ENCODE results near the gene FEM1C. TPM values are rescaled to one million over a fixed set of nuclear protein-coding genes. Genes with fewer than 3 reads are reported as not detected.

FEM1C gene
- polyA plus RNA-seq, 1 experiment = 14.1 TPM

- Histone ChIP-seq H3K27ac (ENCODE audit: low read depth, low read length) (no peak overlapping the region), H3K4me3 (ENCODE audit: low read depth, low read length) (no peak overlapping the region), H3K9me3 (ENCODE audit: control insufficient read depth, insufficient read depth, low read length) (no peaks in the 10 kb centered on the region), H3K27me3 (ENCODE audit: control insufficient read depth, insufficient read depth, low read length) (no peaks in the 10 kb centered on the region)
- DNase-seq (ENCODE audit: low read depth, low spot score) = no peak
- TF ChIP-seq CTCF (IDR thresholded peaks at IDR 0.05; ENCODE audit: low read depth, low read length) = no peak
- ChIA-PET CTCF (interaction anchor here (0.6 to 1.5 kb wide), 5 partner anchors 16 to 280 kb away, joined by 3 to 22 read pairs (median 4); no protein-coding TSS in a partner anchor), POLR2A (no interaction called here)
These were observed 40.7 kb upstream of the FEM1C start for GRCh38 chr5:115585265-115585664.

DNA sequence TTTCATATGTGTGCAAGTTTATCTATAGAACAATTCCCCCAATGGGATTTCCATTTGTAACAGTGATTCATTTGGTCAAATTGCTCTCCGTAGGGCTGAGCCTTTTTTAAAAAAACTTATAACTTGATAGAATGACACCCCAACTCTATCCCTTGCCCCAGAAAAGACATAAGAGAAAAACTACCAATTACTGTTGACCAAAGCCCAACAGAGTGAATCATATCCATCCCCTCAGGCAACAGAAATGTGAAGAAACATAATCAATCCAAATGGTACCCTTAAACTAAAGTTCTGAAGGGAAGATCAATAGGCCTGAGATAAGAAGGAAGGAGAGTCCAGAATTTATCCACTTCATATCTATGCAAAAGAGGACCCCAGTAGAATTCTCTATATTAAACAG, 39.9 kb upstream of the FEM1C start:
- POLR2A ChIA-PET = no interaction called here
- Histone ChIP-seq H3K27ac (ENCODE audit: low read depth, low read length) (no peak overlapping the region), H3K4me3 (ENCODE audit: low read depth, low read length) (no peak overlapping the region), H3K27me3 (ENCODE audit: control insufficient read depth, insufficient read depth, low read length) (no peaks in the 10 kb centered on the region), H3K9me3 (ENCODE audit: control insufficient read depth, insufficient read depth, low read length) (no peaks in the 10 kb centered on the region)
- TF ChIP-seq CTCF (IDR thresholded peaks at IDR 0.05; ENCODE audit: low read depth, low read length) = no peak
- CTCF ChIA-PET = interaction anchor here (0.6 to 1.7 kb wide), 6 partner anchors 15 to 279 kb away, joined by 3 to 22 read pairs (median 4); no protein-coding TSS in a partner anchor
- no peak for DNase-seq (ENCODE audit: low read depth, low spot score)

DNA sequence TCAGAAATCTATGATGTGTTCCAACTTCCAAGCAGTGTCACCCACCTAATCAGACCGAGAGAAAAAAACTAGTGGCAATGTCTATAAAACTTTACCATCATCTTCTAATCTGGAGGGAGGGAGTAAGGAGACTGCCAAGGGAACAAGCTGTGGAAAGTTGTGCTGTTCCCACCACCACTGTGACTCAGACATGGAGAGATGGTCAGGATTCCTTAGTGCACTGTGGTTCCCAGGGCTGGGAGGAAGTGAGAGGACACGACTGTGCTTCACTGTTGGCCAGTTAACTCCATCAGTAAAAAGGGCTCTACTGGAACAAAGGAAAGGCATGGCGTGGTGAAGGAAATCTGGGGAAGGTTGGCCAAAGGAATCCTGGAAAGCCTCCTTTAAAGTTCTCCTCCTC, 38.9 kb upstream of the FEM1C start:
- DNase-seq (ENCODE audit: low read depth, low spot score) = peak; percentile 69
- CTCF ChIA-PET = interaction anchor here (1.5 to 1.7 kb wide), 2 partner anchors 268 to 274 kb away, joined by 3 to 10 read pairs; no protein-coding TSS in a partner anchor

DNA sequence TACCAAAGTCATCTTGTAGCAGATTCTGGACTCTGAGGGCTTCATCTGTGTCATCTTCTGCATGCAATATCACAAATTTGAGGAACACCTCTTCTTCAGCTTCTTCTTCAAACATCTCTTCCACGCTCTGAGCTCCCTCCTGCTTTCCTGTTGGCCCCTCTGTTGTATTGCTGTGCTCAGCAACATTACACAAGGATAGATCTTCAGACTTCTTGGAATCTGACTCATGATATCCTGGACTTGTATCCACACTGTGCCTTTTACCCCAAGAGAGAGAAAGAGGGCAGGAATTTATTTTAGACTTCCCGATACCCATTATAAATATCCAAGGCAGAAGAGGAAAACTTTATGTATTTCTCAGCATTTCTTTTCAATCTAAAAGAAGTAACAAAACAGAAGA, 36.4 kb upstream of the FEM1C start:
- Histone ChIP-seq H3K27ac (ENCODE audit: low read depth, low read length) (no peak overlapping the region), H3K27me3 (ENCODE audit: control insufficient read depth, insufficient read depth, low read length) (no peaks in the 10 kb centered on the region), H3K9me3 (ENCODE audit: control insufficient read depth, insufficient read depth, low read length) (no peaks in the 10 kb centered on the region), H3K4me3 (ENCODE audit: low read depth, low read length) (no peak overlapping the region)
- no peak for TF ChIP-seq CTCF (IDR thresholded peaks at IDR 0.05; ENCODE audit: low read depth, low read length)
- ChIA-PET POLR2A (no interaction called here), CTCF (interaction anchor here (2.1 kb wide), 1 partner anchor 271 kb away, joined by 13 read pairs; no protein-coding TSS in a partner anchor)
- no peak for DNase-seq (ENCODE audit: low read depth, low spot score)

More for the DNA sequence above, 38.9 kb upstream of the FEM1C start:
- Histone ChIP-seq H3K4me3 (ENCODE audit: low read depth, low read length) (no peak overlapping the region), H3K27ac (ENCODE audit: low read depth, low read length) (peak overlapping the region; percentile 65), H3K27me3 (ENCODE audit: control insufficient read depth, insufficient read depth, low read length) (no peaks in the 10 kb centered on the region), H3K9me3 (ENCODE audit: control insufficient read depth, insufficient read depth, low read length) (no peaks in the 10 kb centered on the region)
- no peak for TF ChIP-seq CTCF (IDR thresholded peaks at IDR 0.05; ENCODE audit: low read depth, low read length)
- POLR2A ChIA-PET = no interaction called here

- Histone ChIP-seq H3K9me3 (ENCODE audit: control insufficient read depth, insufficient read depth, low read length) (no peaks in the 10 kb centered on the region), H3K27ac (ENCODE audit: low read depth, low read length) (no peak overlapping the region), H3K4me3 (ENCODE audit: low read depth, low read length) (no peak overlapping the region), H3K27me3 (ENCODE audit: control insufficient read depth, insufficient read depth, low read length) (no peaks in the 10 kb centered on the region)
- CTCF ChIA-PET = no interaction called here
- POLR2A ChIA-PET = no interaction called here
- DNase-seq (ENCODE audit: low read depth, low spot score) = no peak
- no peak for TF ChIP-seq CTCF (IDR thresholded peaks at IDR 0.05; ENCODE audit: low read depth, low read length)
These were observed 35.2 kb upstream of the FEM1C start for GRCh38 chr5:115579747-115580173.
